PC-9 (cell line): ENCODE measurements around the gene MAP3K19.

Source experiments
- EZH2 ChIP-seq: fragments of 200-600 bp; sonication (generic); IDR thresholded peaks from 2 replicates; pipeline ENCODE4 v1.8.0; 2017; ENCODE audit warnings: antibody characterized with exemption, low read depth
- TF ChIP-seq, protein P1 (sequence below): fragments of 200-600 bp; sonication (generic); conservative IDR thresholded peaks from 2 replicates; pipeline ENCODE4 v1.6.1; 2017; ENCODE audit warnings: mixed run types, antibody characterized with exemption, mild to moderate bottlenecking, moderate library complexity

DNA sequence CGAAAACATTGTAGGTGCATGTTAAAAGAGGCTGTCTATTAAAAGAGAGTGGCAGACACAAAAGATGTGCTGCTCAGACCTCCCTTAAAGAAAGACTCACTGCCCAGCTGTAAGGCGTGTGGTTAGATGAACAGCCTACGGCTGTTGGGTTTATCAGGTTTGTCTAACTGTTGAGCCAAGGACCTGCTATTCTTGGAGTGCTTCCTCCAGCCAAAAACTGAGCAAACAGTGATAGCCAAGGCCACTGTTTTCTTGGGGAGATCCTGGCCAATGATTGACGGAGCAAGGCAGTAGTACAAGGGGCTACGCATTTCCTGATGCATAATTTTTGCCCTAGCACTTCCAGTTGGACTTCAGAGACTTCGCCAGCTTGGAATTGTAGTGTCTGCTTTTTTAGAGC, 3.4 kb upstream of the MAP3K19 start:
- TF ChIP-seq, protein P1, sequence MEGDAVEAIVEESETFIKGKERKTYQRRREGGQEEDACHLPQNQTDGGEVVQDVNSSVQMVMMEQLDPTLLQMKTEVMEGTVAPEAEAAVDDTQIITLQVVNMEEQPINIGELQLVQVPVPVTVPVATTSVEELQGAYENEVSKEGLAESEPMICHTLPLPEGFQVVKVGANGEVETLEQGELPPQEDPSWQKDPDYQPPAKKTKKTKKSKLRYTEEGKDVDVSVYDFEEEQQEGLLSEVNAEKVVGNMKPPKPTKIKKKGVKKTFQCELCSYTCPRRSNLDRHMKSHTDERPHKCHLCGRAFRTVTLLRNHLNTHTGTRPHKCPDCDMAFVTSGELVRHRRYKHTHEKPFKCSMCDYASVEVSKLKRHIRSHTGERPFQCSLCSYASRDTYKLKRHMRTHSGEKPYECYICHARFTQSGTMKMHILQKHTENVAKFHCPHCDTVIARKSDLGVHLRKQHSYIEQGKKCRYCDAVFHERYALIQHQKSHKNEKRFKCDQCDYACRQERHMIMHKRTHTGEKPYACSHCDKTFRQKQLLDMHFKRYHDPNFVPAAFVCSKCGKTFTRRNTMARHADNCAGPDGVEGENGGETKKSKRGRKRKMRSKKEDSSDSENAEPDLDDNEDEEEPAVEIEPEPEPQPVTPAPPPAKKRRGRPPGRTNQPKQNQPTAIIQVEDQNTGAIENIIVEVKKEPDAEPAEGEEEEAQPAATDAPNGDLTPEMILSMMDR = no peak
- TF ChIP-seq EZH2 = no peak
